H1 (cell line): ENCODE measurements around the gene POMP. TPM values are rescaled to one million over a fixed set of nuclear protein-coding genes. Genes with fewer than 3 reads are reported as not detected.
A peak's percentile ranks its signal among the peaks of the same experiment; 100 is the strongest.

ENCODE experiments used
- CTCF ChIA-PET: fragments of 300-600 bp; sonication (Branson Sonifier 250); formaldehyde crosslinking; loops from one replicate; lab custom pipeline; 2021; ENCODE audit not compliant: partially characterized antibody; lab: Charles Lee
- POLR2A ChIA-PET: fragments of 300-600 bp; sonication (Branson Sonifier 250); formaldehyde crosslinking; loops from one replicate; lab custom pipeline; 2021; ENCODE audit warnings: inconsistent platforms; ENCODE audit not compliant: partially characterized antibody; lab: Charles Lee
- DNase-seq, 2 experiments: peaks; one replicate each; pipeline versions ENCODE4 v3.0.0 to v3.0.0-alpha.2; 2010 to 2022; ENCODE audit warnings: low spot score in 2 of 2, low read depth in 1 of 2, mixed read lengths in 1 of 2
- FAIRE-seq: peaks from 2 replicates; lab custom pipeline; 2011; peaks lifted over from hg19 to GRCh38; lab: Jason Lieb, UNC
- H2AFZ ChIP-seq: 2 replicates; pipeline ENCODE4 v1.8.1; 2012; ENCODE audit warnings: low read length, inconsistent platforms
- H2AK5ac ChIP-seq: 2 replicates; pipeline ENCODE4 v1.6.1; 2013; ENCODE audit warnings: low read depth, low read length
- H2BK120ac ChIP-seq: replicated peaks from 2 replicates; pipeline ENCODE3; 2013; ENCODE audit warnings: low read depth, low read length, inconsistent platforms
- H2BK12ac ChIP-seq: 2 replicates; pipeline ENCODE4 v1.6.1; 2013; ENCODE audit warnings: low read depth, low read length
- H2BK15ac ChIP-seq: 2 replicates; pipeline ENCODE4 v1.6.1; 2013; ENCODE audit warnings: low read length
- H2BK20ac ChIP-seq: 2 replicates; pipeline ENCODE4 v1.6.1; 2013; ENCODE audit warnings: low read length
- H2BK5ac ChIP-seq: 2 replicates; pipeline ENCODE4 v1.6.1; 2013; ENCODE audit warnings: low read depth, low read length
- H3K14ac ChIP-seq: 2 replicates; pipeline ENCODE4 v1.6.1; 2013; ENCODE audit warnings: inconsistent platforms; ENCODE audit not compliant: insufficient read length
- H3K18ac ChIP-seq: 2 replicates; pipeline ENCODE4 v1.6.1; 2013; ENCODE audit warnings: low read length; ENCODE audit errors: extremely low read depth
- H3K23ac ChIP-seq: 2 replicates; pipeline ENCODE4 v1.6.1; 2013; ENCODE audit warnings: inconsistent platforms; ENCODE audit not compliant: insufficient read length
- H3K23me2 ChIP-seq: 2 replicates; pipeline ENCODE4 v1.6.1; 2013; ENCODE audit warnings: low read depth, low read length
- H3K27ac ChIP-seq: 2 replicates; pipeline ENCODE4 v1.6.1; 2011; ENCODE audit warnings: low read depth, low read length, inconsistent platforms
- H3K27me3 ChIP-seq, 4 experiments: replicated peaks in 1 of 4; 1 replicate in 1 of 4; 2 replicates in 3 of 4; pipeline versions ENCODE4 v1.6.1 to v1.8.1; 2011 to 2013; ENCODE audit warnings: low read length in 3 of 4, mild to moderate bottlenecking in 3 of 4, inconsistent platforms in 2 of 4, mixed read lengths in 2 of 4, moderate library complexity in 1 of 4; ENCODE audit not compliant: control insufficient read depth in 3 of 4, insufficient read depth in 3 of 4; ENCODE audit errors: extremely low read depth in 1 of 4
- H3K36me3 ChIP-seq, 4 experiments: 2 replicates each; pipeline versions ENCODE4 v1.6.1 to v1.8.1; 2011 to 2013; ENCODE audit warnings: mild to moderate bottlenecking in 4 of 4, low read length in 3 of 4, moderate library complexity in 2 of 4, control low read depth in 1 of 4, inconsistent platforms in 1 of 4; ENCODE audit not compliant: insufficient read depth in 4 of 4, control insufficient read depth in 2 of 4
- H3K4ac ChIP-seq: replicated peaks from 2 replicates; pipeline ENCODE3; 2013; ENCODE audit warnings: low read length, low read depth, mixed read lengths, inconsistent platforms; ENCODE audit not compliant: insufficient read length
- H3K4me1 ChIP-seq, 4 experiments: replicated peaks in 1 of 4; 1 replicate in 1 of 4; 2 replicates in 3 of 4; pipeline versions ENCODE4 v1.6.1 to v1.8.1; 2011 to 2013; ENCODE audit warnings: low read length in 3 of 4, inconsistent platforms in 2 of 4, mixed read lengths in 1 of 4; ENCODE audit not compliant: insufficient read depth in 4 of 4, control insufficient read depth in 3 of 4
- H3K4me2 ChIP-seq, 2 experiments: 2 replicates each; pipeline versions ENCODE4 v1.6.1 to v1.8.1; 2011 to 2013; ENCODE audit warnings: low read depth in 2 of 2, low read length in 2 of 2, control low read depth in 1 of 2, inconsistent platforms in 1 of 2, mild to moderate bottlenecking in 1 of 2; ENCODE audit not compliant: insufficient read depth in 1 of 2
- H3K4me3 ChIP-seq, 4 experiments: fragments of 200-600, 300-600 bp in 1 of 4; sonication (generic), shearing (Covaris generic), sonication (Bioruptor Twin) in 1 of 4; 2 replicates each; pipeline versions ENCODE4 v1.5.1 to v1.8.1; 2011 to 2016; ENCODE audit warnings: low read length in 4 of 4, low read depth in 3 of 4, control low read depth in 2 of 4, inconsistent platforms in 2 of 4, mild to moderate bottlenecking in 2 of 4, mixed read lengths in 1 of 4, moderate library complexity in 1 of 4; ENCODE audit not compliant: insufficient read depth in 2 of 4; ENCODE audit errors: extremely low read depth in 1 of 4
- H3K56ac ChIP-seq: replicated peaks from 2 replicates; pipeline ENCODE3; 2013; ENCODE audit warnings: low read depth, mild to moderate bottlenecking, mixed read lengths, low read length, inconsistent platforms; ENCODE audit not compliant: insufficient read length
- H3K79me1 ChIP-seq: 2 replicates; pipeline ENCODE4 v1.6.1; 2013; ENCODE audit warnings: low read depth, low read length, control low read depth
- H3K79me2 ChIP-seq, 2 experiments: 2 replicates each; pipeline versions ENCODE4 v1.6.1 to v1.8.1; 2012 to 2013; ENCODE audit warnings: low read length in 2 of 2, mild to moderate bottlenecking in 2 of 2, inconsistent platforms in 1 of 2; ENCODE audit not compliant: insufficient read depth in 2 of 2, control insufficient read depth in 1 of 2
- H3K9ac ChIP-seq, 4 experiments: replicated peaks in 1 of 4; 1 replicate in 1 of 4; 2 replicates in 3 of 4; pipeline versions ENCODE4 v1.6.1 to v1.8.1; 2011 to 2013; ENCODE audit warnings: low read depth in 3 of 4, low read length in 3 of 4, control low read depth in 2 of 4, mild to moderate bottlenecking in 2 of 4, moderate library complexity in 2 of 4, inconsistent platforms in 1 of 4; ENCODE audit errors: extremely low read depth in 1 of 4
- H3K9me3 ChIP-seq, 2 experiments: 2 replicates each; pipeline versions ENCODE4 v1.6.1 to v1.8.1; 2012 to 2013; ENCODE audit warnings: mild to moderate bottlenecking in 2 of 2, moderate library complexity in 2 of 2, control low read depth in 1 of 2, inconsistent platforms in 1 of 2, low read depth in 1 of 2, low read length in 1 of 2, mixed read lengths in 1 of 2; ENCODE audit not compliant: insufficient read depth in 2 of 2
- H4K20me1 ChIP-seq, 2 experiments: replicated peaks in 1 of 2; 2 replicates each; pipeline versions ENCODE3 to v1.8.1; 2011 to 2013; ENCODE audit warnings: inconsistent platforms in 2 of 2, low read length in 2 of 2, mild to moderate bottlenecking in 1 of 2; ENCODE audit not compliant: insufficient read depth in 2 of 2, control insufficient read depth in 1 of 2
- H4K5ac ChIP-seq: 2 replicates; pipeline ENCODE4 v1.6.1; 2013; ENCODE audit warnings: low read length, low read depth, mixed read lengths, inconsistent platforms; ENCODE audit not compliant: insufficient read length
- H4K8ac ChIP-seq: 2 replicates; pipeline ENCODE4 v1.8.0; 2013; ENCODE audit warnings: mild to moderate bottlenecking, moderate library complexity, low read length, inconsistent platforms; ENCODE audit not compliant: insufficient read depth; ENCODE audit errors: extremely low read depth
- H4K91ac ChIP-seq: replicated peaks from 2 replicates; pipeline ENCODE3; 2013; ENCODE audit warnings: low read length, mixed read lengths, inconsistent platforms; ENCODE audit not compliant: insufficient read length
- CHD1 ChIP-seq: IDR thresholded peaks from 2 replicates; pipeline ENCODE4 v1.6.1; 2012; ENCODE audit warnings: low read depth, low read length, improper control_type of control experiment
- EGR1 ChIP-seq: IDR thresholded peaks from 2 replicates; pipeline ENCODE4 v1.6.1; 2011; ENCODE audit warnings: low read depth, low read length, borderline replicate concordance
- FOSL1 ChIP-seq: IDR thresholded peaks from 2 replicates; pipeline ENCODE4 v1.6.1; 2011; ENCODE audit warnings: mild to moderate bottlenecking, low read depth, low read length, moderate library complexity; ENCODE audit not compliant: insufficient read depth
- JUN ChIP-seq: IDR thresholded peaks from 2 replicates; pipeline ENCODE4 v1.6.1; 2011; ENCODE audit warnings: low read depth, mild to moderate bottlenecking, improper control_type of control experiment, low read length
- KDM1A ChIP-seq: fragments of 200-600, 300-600 bp; sonication (generic); IDR thresholded peaks from 2 replicates; pipeline ENCODE4 v1.7.1; 2016; ENCODE audit warnings: mild to moderate bottlenecking, low read length, borderline replicate concordance
- KDM5A ChIP-seq: fragments of 200-600 bp; IDR thresholded peaks from 2 replicates; pipeline ENCODE4 v1.7.1; 2012; ENCODE audit warnings: mild to moderate bottlenecking, low read length, inconsistent platforms, mixed read lengths
- POLR2A ChIP-seq, 2 experiments: IDR thresholded peaks; 1 replicate in 1 of 2; 2 replicates in 1 of 2; pipeline ENCODE4 v1.6.1; 2011; ENCODE audit warnings: low read depth in 2 of 2, low read length in 2 of 2, mild to moderate bottlenecking in 2 of 2; ENCODE audit errors: control extremely low read depth in 1 of 2
- POLR2AphosphoS5 ChIP-seq: IDR thresholded peaks from 2 replicates; pipeline ENCODE4 v1.6.1; 2011; ENCODE audit warnings: low read depth, low read length
- RAD21 ChIP-seq, 2 experiments: IDR thresholded peaks in 1 of 2; conservative IDR thresholded peaks in 1 of 2; 2 replicates each; pipeline ENCODE4 v1.6.1; 2011; ENCODE audit warnings: low read depth in 2 of 2, low read length in 2 of 2, improper control_type of control experiment in 1 of 2, inconsistent platforms in 1 of 2, mild to moderate bottlenecking in 1 of 2, moderate library complexity in 1 of 2
- RBBP5 ChIP-seq: IDR thresholded peaks from 2 replicates; pipeline ENCODE4 v1.7.1; 2012; ENCODE audit warnings: low read depth, mild to moderate bottlenecking, inconsistent platforms, low read length, moderate library complexity, borderline replicate concordance
- SIN3A ChIP-seq, 2 experiments: IDR thresholded peaks in 1 of 2; conservative IDR thresholded peaks in 1 of 2; 2 replicates each; pipeline ENCODE4 v1.6.1; 2011 to 2012; ENCODE audit warnings: low read length in 2 of 2, improper control_type of control experiment in 1 of 2, low read depth in 1 of 2, mild to moderate bottlenecking in 1 of 2
- WGBS, 2 experiments: shearing (Covaris generic) in 1 of 2; methylation state at CpG; one replicate each; pipeline versions ENCODE4 v1.1.6 to v1.1.7; 2013 to 2015; ENCODE audit warnings: low lambda C conversion rate in 2 of 2, mixed read lengths in 2 of 2, inconsistent platforms in 1 of 2, low coverage in 1 of 2, missing lambda C conversion rate in 1 of 2; ENCODE audit not compliant: insufficient replicate concordance in 2 of 2, insufficient coverage in 1 of 2, insufficient read length in 1 of 2; ENCODE audit errors: extremely low coverage in 1 of 2, missing lambda C conversion rate in 1 of 2; 5-methylcytosine and 5-hydroxymethylcytosine counted together
- polyA plus RNA-seq, 7 experiments: library from polyadenylated mRNA; depleted of rRNA in 3 of 7; stranded (reverse) in 5 of 7; unstranded in 2 of 7; fragments of >200 nt in 5 of 7; fragments of 200-250 nt in 2 of 7; gene quantifications; 1 replicate in 5 of 7; 2 replicates in 1 of 7; 4 replicates in 1 of 7; pipeline versions ENCODE4 v1.2.1 to v1.2.3, GENCODE V29; 2011 to 2013; ENCODE audit warnings: missing spikeins in 2 of 7, mixed read lengths in 2 of 7
- total RNA-seq: library from RNA; stranded (reverse); fragmentation: NEBNext Ultra II Directional; extraction: Animal tissue kit (Norgen Biotek cat#: 25700); gene quantifications from 2 replicates; pipeline ENCODE4 v1.2.1, GENCODE V29; 2021
- TF ChIP-seq, protein P1 (sequence below): IDR thresholded peaks from 2 replicates; pipeline ENCODE4 v1.6.1; 2011; ENCODE audit warnings: low read depth, mild to moderate bottlenecking, low read length; ENCODE audit not compliant: insufficient read depth

The POMP gene
- total and polyA plus RNA-seq, 2 of the 8 experiments (the other 6 are each of a cell fraction or from before 2014, with no cell fraction given) = 38.4 to 115 TPM

- H4K5ac ChIP-seq = no peak overlapping the region
- H3K4me3 ChIP-seq = no peak overlapping the region
- H2BK20ac ChIP-seq = no peak overlapping the region
- no peak overlapping the region for H3K56ac ChIP-seq
- H3K79me2 ChIP-seq = no peaks in the 10 kb centered on the region
- H3K36me3 ChIP-seq = no peaks in the 10 kb centered on the region
- no peak overlapping the region for H3K9ac ChIP-seq
- H3K4me2 ChIP-seq = no peak overlapping the region
- no peak overlapping the region for H2BK15ac ChIP-seq
- H2AK5ac ChIP-seq = no peak overlapping the region
- no peaks in the 10 kb centered on the region for H3K27me3 ChIP-seq
- peaks cover 0 to 3% (median 1%) of the 10 kb centered on the region in 4 experiments; a peak in 3 of 7 replicates for H3K4me1 ChIP-seq
- DNase-seq (peak; percentile 54 to 63), FAIRE-seq (peak; percentile 95)
- H2BK12ac ChIP-seq = no peak overlapping the region
- H3K23ac ChIP-seq = no peak overlapping the region
- no peaks in the 10 kb centered on the region for H3K79me1 ChIP-seq
- no peak overlapping the region for H3K27ac ChIP-seq
- H2AFZ ChIP-seq = 0 out of 2 replicates have a peak overlapping the region, but pooled peaks have one; percentile 10
- H3K18ac ChIP-seq = no peak overlapping the region
- H4K91ac ChIP-seq = no peak overlapping the region
- 43% methylated on average over 10 of the region's 10 CpGs; no CpG with 5 or more reads in 1 of the 2 experiments for WGBS, 2 experiments
- ChIA-PET CTCF (interaction anchor here (0.6 to 2.2 kb wide), 20 partner anchors 8 to 314 kb away, joined by 3 to 10 read pairs (median 4); no protein-coding TSS in a partner anchor), POLR2A (no interaction called here)
- H3K14ac ChIP-seq = no peak overlapping the region
- H4K20me1 ChIP-seq = no peaks in the 10 kb centered on the region
- H2BK5ac ChIP-seq = no peak overlapping the region
- no peak overlapping the region for H2BK120ac ChIP-seq
- no peak overlapping the region for H3K4ac ChIP-seq
- no peaks in the 10 kb centered on the region for H3K23me2 ChIP-seq
- H4K8ac ChIP-seq = no peak overlapping the region
- no peaks in the 10 kb centered on the region for H3K9me3 ChIP-seq
- TF ChIP-seq CHD1 (no peak), POLR2A (IDR thresholded peaks at IDR 0.05; ENCODE audit: control extremely low read depth in 1 of 2, low read depth in 2 of 2, low read length in 2 of 2) (no peak), RAD21 (IDR thresholded peaks at IDR 0.05 in 1 of 2, conservative IDR thresholded peaks at IDR 0.05 in 1 of 2; ENCODE audit: low read depth in 2 of 2, low read length in 2 of 2) (peak; percentile 94 to 98), RBBP5 (no peak), KDM1A (peak; percentile 55; the same call in 1 of the 2 replicates), EGR1 (no peak), KDM5A (no peak), FOSL1 (no peak), JUN (no peak), POLR2AphosphoS5 (no peak), SIN3A (conservative IDR thresholded peaks at IDR 0.05 in 1 of 2, IDR thresholded peaks at IDR 0.05 in 1 of 2; ENCODE audit: low read depth in 1 of 2, low read length in 2 of 2) (0 out of 4 replicates have a peak, but pooled peaks of 1 of the 2 experiments have one; percentile 33)
- TF ChIP-seq, protein P1, sequence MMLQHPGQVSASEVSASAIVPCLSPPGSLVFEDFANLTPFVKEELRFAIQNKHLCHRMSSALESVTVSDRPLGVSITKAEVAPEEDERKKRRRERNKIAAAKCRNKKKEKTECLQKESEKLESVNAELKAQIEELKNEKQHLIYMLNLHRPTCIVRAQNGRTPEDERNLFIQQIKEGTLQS = no peak
Measured at GRCh38 chr13:28636677-28637317, 22.1 kb upstream of the POMP start.
